ENCODE measurements around the gene PDE1A. TPM values are rescaled to one million over a fixed set of nuclear protein-coding genes. Genes with fewer than 3 reads are reported as not detected.

The PDE1A gene
- total RNA-seq, 1 experiment from 2014 or later = not detected

DNA sequence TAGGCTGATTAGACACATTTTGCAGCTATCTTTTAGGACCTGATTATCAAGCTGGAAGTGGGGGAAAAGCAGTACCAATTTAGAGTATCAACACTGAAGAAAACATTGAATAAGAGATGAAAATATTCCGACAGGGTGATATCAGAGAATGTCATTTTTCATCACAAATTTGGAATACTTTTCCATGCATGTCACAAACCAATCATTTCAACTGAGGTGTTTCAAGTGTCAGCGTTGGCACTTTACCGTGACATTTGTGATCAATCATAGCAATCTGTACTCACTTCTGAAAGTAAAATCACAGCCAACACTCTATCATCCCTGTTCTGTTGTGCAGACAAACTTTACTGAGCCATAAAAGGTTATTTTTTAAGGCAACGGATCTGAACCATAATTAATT is 75.4 kb downstream of the PDE1A start:
- Histone ChIP-seq H3K27me3 (ENCODE audit: low read length) (peaks cover 30% of the 10 kb centered on the region; the same call in 1 of the 2 replicates), H3K79me2 (ENCODE audit: low read length) (no peaks in the 10 kb centered on the region), H2AFZ (ENCODE audit: low read length) (no peak overlapping the region), H3F3A (ENCODE audit: low read length, unreplicated experiment) (no peaks in the 10 kb centered on the region), H3K27ac (ENCODE audit: low read length) (no peak overlapping the region), H3K36me3 (ENCODE audit: low read depth, low read length) (no peaks in the 10 kb centered on the region), H3K4me1 (ENCODE audit: insufficient read depth, low read length) (no peaks in the 10 kb centered on the region), H4K20me1 (ENCODE audit: low read length) (no peaks in the 10 kb centered on the region), H3K9me2 (replicated peaks; ENCODE audit: low read length) (no peaks in the 10 kb centered on the region), H3K4me3 (ENCODE audit: low read length) (no peak overlapping the region), H3K4me2 (ENCODE audit: low read length) (no peak overlapping the region), H3K9ac (ENCODE audit: low read length) (no peak overlapping the region), H3K9me3 (ENCODE audit: low read length) (no peaks in the 10 kb centered on the region)
- CTCF ChIA-PET = no interaction called here
- ATAC-seq = no peak
- POLR2A ChIA-PET (ENCODE audit: unreplicated experiment) = no interaction called here
- no peak for DNase-seq
- intact Hi-C loops (cut with micrococcal nuclease) = no loop called here
- TF ChIP-seq, protein P1, sequence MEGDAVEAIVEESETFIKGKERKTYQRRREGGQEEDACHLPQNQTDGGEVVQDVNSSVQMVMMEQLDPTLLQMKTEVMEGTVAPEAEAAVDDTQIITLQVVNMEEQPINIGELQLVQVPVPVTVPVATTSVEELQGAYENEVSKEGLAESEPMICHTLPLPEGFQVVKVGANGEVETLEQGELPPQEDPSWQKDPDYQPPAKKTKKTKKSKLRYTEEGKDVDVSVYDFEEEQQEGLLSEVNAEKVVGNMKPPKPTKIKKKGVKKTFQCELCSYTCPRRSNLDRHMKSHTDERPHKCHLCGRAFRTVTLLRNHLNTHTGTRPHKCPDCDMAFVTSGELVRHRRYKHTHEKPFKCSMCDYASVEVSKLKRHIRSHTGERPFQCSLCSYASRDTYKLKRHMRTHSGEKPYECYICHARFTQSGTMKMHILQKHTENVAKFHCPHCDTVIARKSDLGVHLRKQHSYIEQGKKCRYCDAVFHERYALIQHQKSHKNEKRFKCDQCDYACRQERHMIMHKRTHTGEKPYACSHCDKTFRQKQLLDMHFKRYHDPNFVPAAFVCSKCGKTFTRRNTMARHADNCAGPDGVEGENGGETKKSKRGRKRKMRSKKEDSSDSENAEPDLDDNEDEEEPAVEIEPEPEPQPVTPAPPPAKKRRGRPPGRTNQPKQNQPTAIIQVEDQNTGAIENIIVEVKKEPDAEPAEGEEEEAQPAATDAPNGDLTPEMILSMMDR (conservative IDR thresholded peaks at IDR 0.05; ENCODE audit: low read depth, low read length) = no peak
- TF ChIP-seq EZH2 (IDR thresholded peaks at IDR 0.05; ENCODE audit: low read length, unreplicated experiment) (no peak), EZH2phosphoT487 (IDR thresholded peaks at IDR 0.05; ENCODE audit: borderline replicate concordance, low read length) (no peak)
- BruUV-seq (replicated peaks) = no TSS peak

DNA sequence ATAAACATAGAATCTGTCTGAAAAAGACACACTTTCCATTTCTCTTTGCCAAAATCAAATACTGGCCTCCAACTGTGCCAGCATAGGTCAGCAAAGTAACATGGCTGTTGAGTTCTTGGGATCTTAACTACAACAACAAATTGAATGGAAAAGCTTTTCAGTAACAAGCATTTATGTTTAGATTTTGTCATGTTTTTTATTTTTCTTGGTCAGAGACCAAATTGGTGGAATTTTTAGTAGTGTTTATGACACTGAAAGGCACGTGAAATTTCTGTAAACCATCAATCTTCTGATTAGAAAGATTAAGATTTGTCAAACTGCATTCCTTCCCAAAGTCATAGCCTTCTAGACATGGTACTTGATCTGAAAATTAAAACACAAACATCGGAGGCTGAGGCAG is 77.6 kb downstream of the PDE1A start:
- intact Hi-C loops (cut with micrococcal nuclease) = no loop called here
- H3K4me2 ChIP-seq (ENCODE audit: low read length) = no peak overlapping the region
- H3K79me2 ChIP-seq (ENCODE audit: low read length) = no peaks in the 10 kb centered on the region
- H3K4me3 ChIP-seq (ENCODE audit: low read length) = no peak overlapping the region
- H3K27me3 ChIP-seq (ENCODE audit: low read length) = peaks cover 33% of the 10 kb centered on the region; the same call in 1 of the 2 replicates
- no peak for TF ChIP-seq EZH2phosphoT487 (IDR thresholded peaks at IDR 0.05; ENCODE audit: borderline replicate concordance, low read length)
- no peak for TF ChIP-seq EZH2 (IDR thresholded peaks at IDR 0.05; ENCODE audit: low read length, unreplicated experiment)
- TF ChIP-seq, protein P1 (conservative IDR thresholded peaks at IDR 0.05; ENCODE audit: low read depth, low read length) = no peak
- no peak overlapping the region for H2AFZ ChIP-seq (ENCODE audit: low read length)
- BruUV-seq (replicated peaks) = no TSS peak
- ChIA-PET CTCF (no interaction called here), POLR2A (ENCODE audit: unreplicated experiment) (no interaction called here)
- DNase-seq = no peak
- H3K4me1 ChIP-seq (ENCODE audit: insufficient read depth, low read length) = no peaks in the 10 kb centered on the region
- no peaks in the 10 kb centered on the region for H3K36me3 ChIP-seq (ENCODE audit: low read depth, low read length)
- no peak overlapping the region for H3K9ac ChIP-seq (ENCODE audit: low read length)
- no peaks in the 10 kb centered on the region for H4K20me1 ChIP-seq (ENCODE audit: low read length)
- H3K9me2 ChIP-seq (replicated peaks; ENCODE audit: low read length) = no peaks in the 10 kb centered on the region
- no peaks in the 10 kb centered on the region for H3F3A ChIP-seq (ENCODE audit: low read length, unreplicated experiment)
- ATAC-seq = no peak
- H3K27ac ChIP-seq (ENCODE audit: low read length) = no peak overlapping the region
- H3K9me3 ChIP-seq (ENCODE audit: low read length) = no peaks in the 10 kb centered on the region

DNA sequence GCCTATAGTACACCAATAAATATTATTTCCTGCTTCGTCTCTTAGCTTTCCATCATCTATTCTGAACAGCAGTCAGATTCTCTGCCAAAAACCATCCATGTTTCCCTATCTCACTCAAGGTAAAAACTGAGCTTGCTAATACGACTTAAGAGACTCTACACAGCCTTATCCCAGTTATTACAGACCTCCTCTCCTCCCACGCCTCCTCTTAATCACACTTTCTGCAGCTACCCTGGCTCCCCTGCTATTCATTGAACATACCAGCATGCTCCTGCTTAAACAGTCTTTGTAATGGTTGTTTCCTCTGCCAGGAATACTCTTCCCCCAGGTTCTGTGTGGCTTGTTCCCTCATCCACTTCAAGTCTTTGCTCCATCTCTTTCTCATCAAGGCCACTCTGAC is 81.5 kb downstream of the PDE1A start:
- Histone ChIP-seq H3K4me3 (ENCODE audit: low read length) (no peak overlapping the region), H3K27ac (ENCODE audit: low read length) (no peak overlapping the region), H3K4me2 (ENCODE audit: low read length) (no peak overlapping the region), H3K4me1 (ENCODE audit: insufficient read depth, low read length) (no peaks in the 10 kb centered on the region), H3F3A (ENCODE audit: low read length, unreplicated experiment) (no peaks in the 10 kb centered on the region), H3K36me3 (ENCODE audit: low read depth, low read length) (no peaks in the 10 kb centered on the region), H3K27me3 (ENCODE audit: low read length) (peaks cover 26% of the 10 kb centered on the region; the same call in 1 of the 2 replicates), H4K20me1 (ENCODE audit: low read length) (no peaks in the 10 kb centered on the region), H3K9me2 (replicated peaks; ENCODE audit: low read length) (no peaks in the 10 kb centered on the region), H2AFZ (ENCODE audit: low read length) (no peak overlapping the region), H3K9ac (ENCODE audit: low read length) (no peak overlapping the region), H3K9me3 (ENCODE audit: low read length) (no peaks in the 10 kb centered on the region), H3K79me2 (ENCODE audit: low read length) (no peaks in the 10 kb centered on the region)
- ChIA-PET POLR2A (ENCODE audit: unreplicated experiment) (no interaction called here), CTCF (no interaction called here)
- ATAC-seq (no peak), DNase-seq (no peak)
- intact Hi-C loops (cut with micrococcal nuclease) = no loop called here
- BruUV-seq (replicated peaks) = no TSS peak
- TF ChIP-seq, protein P1 (conservative IDR thresholded peaks at IDR 0.05; ENCODE audit: low read depth, low read length) = no peak
- TF ChIP-seq EZH2phosphoT487 (IDR thresholded peaks at IDR 0.05; ENCODE audit: borderline replicate concordance, low read length) = no peak
- TF ChIP-seq EZH2 (IDR thresholded peaks at IDR 0.05; ENCODE audit: low read length, unreplicated experiment) = no peak

Measured in PC-3 (cell line).